H7 (cell line): ENCODE results near the gene ELMOD1. TPM values are rescaled to one million over a fixed set of nuclear protein-coding genes. Genes with fewer than 3 reads are reported as not detected.

Experiments used
- DNase-seq: peaks from one replicate; pipeline ENCODE4 v3.0.0; 2012
- H3K27me3 ChIP-seq: 2 replicates; pipeline ENCODE4 v1.6.0; 2011; ENCODE audit warnings: mild to moderate bottlenecking, low read length; ENCODE audit not compliant: control insufficient read depth, insufficient read depth
- H3K36me3 ChIP-seq: replicated peaks from 2 replicates; pipeline ENCODE4 v1.5.1; 2011; ENCODE audit warnings: low read length; ENCODE audit not compliant: control insufficient read depth, insufficient read depth
- H3K4me3 ChIP-seq: 2 replicates; pipeline ENCODE4 v1.5.1; 2011; ENCODE audit warnings: low read depth, mild to moderate bottlenecking, control low read depth, low read length, moderate library complexity; ENCODE audit not compliant: insufficient read depth
- total RNA-seq: library from RNA; depleted of rRNA; stranded (reverse); fragments of >200 nt; shearing (Covaris generic); gene quantifications from 2 replicates; pipeline ENCODE4 v1.2.3, GENCODE V29; 2014

ELMOD1 gene
- total RNA-seq, 1 experiment from 2014 or later: 0.07 TPM

DNA sequence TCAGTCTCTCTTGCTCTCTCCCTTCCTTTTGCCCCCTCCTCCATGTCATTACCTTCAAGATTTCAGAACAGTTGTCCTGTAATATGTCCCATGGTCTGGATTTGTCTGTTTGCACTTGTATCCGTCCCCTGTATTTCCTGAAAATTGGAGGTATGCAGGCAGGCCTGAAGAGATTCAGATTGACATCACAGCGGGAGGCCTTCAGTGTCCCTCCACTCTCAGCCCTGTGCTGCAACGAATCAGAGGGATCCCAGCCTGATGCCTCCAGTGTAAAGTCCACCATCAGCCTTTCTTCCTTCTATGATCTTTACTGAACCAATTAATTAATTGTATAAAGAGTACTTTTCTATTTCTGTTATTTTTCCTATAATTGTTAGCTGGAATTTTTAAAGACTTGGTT is 57.3 kb downstream of the ELMOD1 start:
- no peaks in the 10 kb centered on the region for H3K36me3 ChIP-seq

DNA sequence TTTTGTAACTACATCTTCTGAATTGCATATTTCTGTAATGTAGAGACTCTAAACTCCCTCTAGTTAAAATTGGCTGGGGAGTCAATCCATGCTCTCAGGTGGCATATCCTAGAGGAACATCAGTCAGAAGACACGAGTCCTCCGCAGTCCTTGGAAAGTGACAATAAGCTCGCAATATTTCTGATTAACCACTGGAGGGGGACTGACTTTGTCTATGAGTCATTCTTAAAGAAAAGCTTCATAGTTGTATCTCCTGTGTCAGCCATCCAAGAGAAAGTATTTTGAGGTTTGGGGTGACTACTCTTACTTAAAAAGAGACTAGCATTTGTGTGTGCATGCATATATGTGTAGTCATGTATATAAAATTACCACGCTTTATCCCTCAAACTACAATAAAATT is 60.7 kb downstream of the ELMOD1 start:
- H3K4me3 ChIP-seq: no peak overlapping the region
- H3K36me3 ChIP-seq: no peaks in the 10 kb centered on the region
- DNase-seq: peak; percentile 35
- H3K27me3 ChIP-seq: no peaks in the 10 kb centered on the region

More for the DNA sequence above, 57.3 kb downstream of the ELMOD1 start:
- peak; percentile 58 for DNase-seq
- no peaks in the 10 kb centered on the region for H3K27me3 ChIP-seq
- no peak overlapping the region for H3K4me3 ChIP-seq

DNA sequence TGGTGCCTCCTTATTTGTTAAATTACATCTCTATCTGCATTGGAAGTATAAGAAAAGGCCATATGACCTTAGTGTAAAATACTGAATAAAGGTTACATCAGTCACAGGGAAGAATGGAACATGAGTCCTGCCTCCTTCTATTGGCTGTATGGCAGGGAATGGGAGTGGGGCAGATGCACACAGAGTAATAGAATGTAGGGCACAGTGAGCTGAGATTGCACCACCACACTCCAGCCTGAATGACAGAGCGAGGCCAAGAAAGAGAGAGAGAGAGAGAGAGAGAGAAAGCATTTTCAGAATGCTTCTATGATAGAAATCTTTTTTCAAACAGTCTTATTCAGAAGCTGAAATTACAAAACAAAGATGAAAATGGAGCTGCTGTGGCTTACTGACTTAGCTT is 62.1 kb downstream of the ELMOD1 start:
- Histone ChIP-seq H3K36me3 (no peaks in the 10 kb centered on the region), H3K27me3 (no peaks in the 10 kb centered on the region), H3K4me3 (no peak overlapping the region)
- DNase-seq: no peak

DNA sequence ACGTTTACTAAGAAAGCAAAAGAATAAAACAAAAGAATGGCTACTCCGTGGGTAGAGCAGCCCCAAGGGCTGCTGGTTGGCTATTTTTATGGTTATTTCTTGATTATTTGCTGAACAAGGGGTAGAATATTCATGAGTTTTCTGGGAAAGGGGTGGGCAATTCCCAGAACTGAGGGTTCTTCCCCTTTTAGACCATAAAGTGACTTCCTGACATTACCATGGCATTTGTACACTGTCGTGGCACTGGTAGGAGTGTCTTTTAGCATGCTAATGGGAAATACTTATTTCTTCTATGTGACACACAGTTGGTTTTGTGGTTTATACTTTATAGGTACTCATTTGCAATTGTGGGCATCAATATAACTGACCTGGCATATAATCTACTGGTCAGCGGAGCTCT is 64.7 kb downstream of the ELMOD1 start:
- H3K4me3 ChIP-seq: no peak overlapping the region
- H3K27me3 ChIP-seq: no peaks in the 10 kb centered on the region
- no peak for DNase-seq
- no peaks in the 10 kb centered on the region for H3K36me3 ChIP-seq

DNA sequence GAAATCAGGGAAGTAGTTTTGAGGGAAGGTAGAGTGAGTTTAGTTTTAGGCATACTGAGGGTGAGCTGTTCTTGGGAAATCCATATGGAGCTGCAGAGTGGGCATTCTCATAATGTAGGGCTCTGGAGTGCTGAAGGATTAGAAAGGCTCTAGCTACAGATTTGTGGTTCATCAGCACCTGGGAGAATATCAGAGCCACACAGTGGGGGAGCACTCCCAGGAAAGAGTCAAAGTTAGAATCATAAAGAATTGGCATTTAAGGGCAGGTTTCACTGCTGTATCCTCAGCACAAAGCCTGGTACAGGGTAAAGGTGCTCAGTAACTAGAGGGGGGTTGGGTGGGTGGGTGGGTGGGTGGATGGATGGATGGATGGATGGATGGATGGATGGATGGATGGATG is 68.4 kb downstream of the ELMOD1 start:
- DNase-seq: no peak
- H3K27me3 ChIP-seq: no peaks in the 10 kb centered on the region
- H3K4me3 ChIP-seq: no peak overlapping the region
- no peaks in the 10 kb centered on the region for H3K36me3 ChIP-seq

DNA sequence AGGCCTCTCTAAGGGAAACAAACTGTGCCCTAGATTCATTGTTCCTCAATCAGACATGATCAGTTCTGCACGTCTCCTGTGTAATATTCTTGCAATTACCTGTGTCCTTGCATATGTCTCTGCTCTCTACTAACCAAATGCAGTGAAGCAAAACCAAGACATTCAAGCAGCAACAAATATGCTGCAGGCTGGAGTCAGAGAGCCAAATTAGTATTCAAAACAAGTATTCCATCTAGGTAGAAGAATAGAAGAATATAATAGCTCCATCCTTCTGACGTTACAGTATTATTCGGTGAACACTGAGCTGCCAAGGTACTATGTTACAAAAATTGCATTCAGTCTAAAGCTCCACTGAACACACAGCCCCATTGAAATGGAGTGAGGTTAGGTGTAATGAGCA is 69.1 kb downstream of the ELMOD1 start:
- DNase-seq: no peak
- Histone ChIP-seq H3K27me3 (no peaks in the 10 kb centered on the region), H3K4me3 (no peak overlapping the region), H3K36me3 (no peaks in the 10 kb centered on the region)

DNA sequence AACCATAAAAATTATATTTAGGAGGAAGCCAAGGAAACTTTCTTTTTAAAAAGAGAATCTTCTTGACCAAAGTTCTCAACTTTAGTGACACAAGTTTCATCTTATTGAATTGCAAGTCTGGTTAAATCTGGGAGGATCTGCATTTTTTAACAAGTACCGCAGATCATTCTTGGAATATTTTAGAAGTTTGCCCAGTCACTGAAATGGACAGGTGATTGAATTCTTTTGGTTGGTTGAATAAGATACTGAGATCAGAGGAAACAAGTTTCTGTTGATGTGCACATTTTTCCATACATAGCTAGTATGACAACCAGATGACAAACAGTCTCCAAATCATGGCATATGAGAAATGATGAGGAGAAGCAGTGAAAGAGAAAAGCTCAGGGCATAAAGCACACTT is 70.7 kb downstream of the ELMOD1 start:
- Histone ChIP-seq H3K27me3 (no peaks in the 10 kb centered on the region), H3K36me3 (no peaks in the 10 kb centered on the region), H3K4me3 (no peak overlapping the region)
- no peak for DNase-seq

DNA sequence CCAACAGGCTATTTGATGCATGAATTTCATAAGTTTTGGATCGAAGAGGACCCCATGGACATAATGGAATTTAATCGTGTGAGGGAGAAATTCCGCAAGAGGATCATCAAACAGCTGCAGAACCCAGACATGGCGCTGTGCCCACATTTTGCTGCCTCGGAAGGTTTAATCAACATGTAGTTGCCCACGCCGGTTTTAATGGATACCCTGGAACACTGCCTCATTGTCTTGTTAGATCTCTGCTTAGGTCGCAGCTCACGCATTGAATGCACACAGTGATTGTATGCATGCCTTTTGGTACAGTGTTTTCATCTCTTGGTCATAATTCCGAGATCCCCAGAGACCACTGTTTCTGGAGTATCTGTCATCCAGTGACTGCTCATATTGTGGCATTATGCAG is 74.1 kb downstream of the ELMOD1 start:
- no peak for DNase-seq
- Histone ChIP-seq H3K36me3 (no peaks in the 10 kb centered on the region), H3K4me3 (no peak overlapping the region), H3K27me3 (no peaks in the 10 kb centered on the region)

DNA sequence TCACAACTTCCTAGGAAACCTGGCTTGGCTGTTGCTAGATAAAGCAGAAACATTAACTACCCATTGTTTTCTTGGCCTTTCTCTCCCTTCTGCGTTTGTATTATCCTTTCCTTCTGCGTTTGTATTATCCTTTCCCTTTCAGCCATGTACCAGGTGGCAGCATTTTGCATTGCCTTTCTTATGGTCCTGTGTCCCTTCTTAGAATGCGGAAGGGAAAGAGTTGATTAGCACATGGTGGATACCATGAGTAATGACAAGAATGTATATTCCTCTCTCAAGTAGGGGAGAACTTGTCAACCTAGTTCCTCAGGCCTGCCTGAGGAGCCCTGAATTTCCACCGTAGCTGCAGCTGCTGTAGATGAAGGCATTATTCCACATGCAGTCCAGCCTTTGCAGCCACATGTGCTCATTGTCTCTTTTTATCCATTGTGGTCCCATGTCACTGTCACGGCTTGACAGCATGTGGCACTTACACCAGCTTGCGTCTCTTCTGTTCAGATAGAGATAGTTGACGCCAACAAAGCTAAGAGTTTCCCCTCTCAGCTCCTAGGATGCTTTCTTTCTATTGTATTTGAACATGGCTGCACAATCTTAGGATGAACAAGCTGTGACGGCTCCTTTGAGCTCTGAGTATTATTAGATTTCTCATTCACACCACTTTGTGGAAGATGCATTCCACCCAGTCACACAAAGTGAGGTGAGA is 76.1 kb downstream of the ELMOD1 start:
- DNase-seq: no peak
- no peaks in the 10 kb centered on the region for H3K27me3 ChIP-seq
- H3K4me3 ChIP-seq: no peak overlapping the region
- H3K36me3 ChIP-seq: no peaks in the 10 kb centered on the region

DNA sequence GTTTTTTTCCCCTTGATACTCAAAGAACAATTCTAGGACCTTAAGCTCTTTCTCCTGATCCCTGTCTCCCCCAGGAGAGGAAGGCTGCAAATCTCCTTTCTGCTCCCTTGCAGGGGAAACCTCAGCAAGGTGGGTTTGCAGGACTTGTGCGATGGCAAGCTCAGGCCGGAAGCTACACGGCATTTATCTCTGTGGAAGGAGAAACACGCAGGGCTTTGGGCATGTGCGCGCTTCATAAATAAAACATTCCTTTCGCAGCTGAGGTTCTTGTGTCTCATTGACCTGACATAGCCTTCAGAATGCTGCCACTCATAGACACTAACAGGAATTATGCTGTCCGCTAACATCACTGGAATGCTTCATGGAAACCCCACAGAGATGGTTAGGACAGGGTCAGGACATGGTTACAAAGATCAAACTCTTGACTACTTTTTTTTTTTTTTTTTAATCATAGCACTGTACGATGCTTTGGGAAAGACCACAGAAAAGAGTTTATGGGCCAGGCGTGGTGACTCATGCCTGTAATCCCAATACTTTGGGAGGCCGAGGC is 78.3 kb downstream of the ELMOD1 start:
- no peak for DNase-seq
- no peaks in the 10 kb centered on the region for H3K27me3 ChIP-seq
- H3K36me3 ChIP-seq: no peaks in the 10 kb centered on the region
- no peak overlapping the region for H3K4me3 ChIP-seq

DNA sequence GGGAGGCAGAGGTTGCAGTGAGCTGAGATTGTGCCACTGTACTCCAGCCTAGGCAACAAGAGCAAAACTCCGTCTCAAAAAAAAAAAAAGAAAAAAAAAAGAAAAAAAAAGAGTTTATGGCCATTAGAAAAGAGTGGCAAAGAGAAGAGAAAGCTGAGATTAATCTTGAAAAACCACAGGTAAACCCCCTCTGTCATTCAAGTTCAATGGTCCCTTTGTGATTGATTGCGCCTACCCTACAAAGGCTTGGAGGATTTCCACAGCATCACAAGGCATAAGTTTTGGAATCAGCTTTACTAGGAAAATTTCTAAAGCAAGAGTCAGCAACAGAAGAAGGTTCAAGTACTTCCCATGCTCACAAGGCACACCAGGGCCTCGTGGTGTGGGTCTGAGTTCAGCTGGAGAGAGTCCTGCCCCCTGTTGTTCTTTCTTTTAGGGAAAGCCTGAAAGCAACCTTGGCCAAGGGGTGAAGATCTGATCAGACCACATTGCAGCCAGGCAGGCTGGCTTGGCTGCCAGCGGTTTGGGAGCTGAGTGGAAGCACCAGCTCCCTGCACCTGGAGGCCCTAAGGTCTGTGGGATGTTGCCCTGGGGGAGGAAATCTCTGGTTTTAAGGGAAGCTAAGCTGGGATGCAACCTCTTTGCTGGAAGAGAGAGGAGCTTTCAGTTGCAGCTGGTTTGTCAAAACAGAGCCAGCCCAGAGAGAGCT is 79.1 kb downstream of the ELMOD1 start:
- no peaks in the 10 kb centered on the region for H3K27me3 ChIP-seq
- no peaks in the 10 kb centered on the region for H3K36me3 ChIP-seq
- DNase-seq: no peak
- no peak overlapping the region for H3K4me3 ChIP-seq

DNA sequence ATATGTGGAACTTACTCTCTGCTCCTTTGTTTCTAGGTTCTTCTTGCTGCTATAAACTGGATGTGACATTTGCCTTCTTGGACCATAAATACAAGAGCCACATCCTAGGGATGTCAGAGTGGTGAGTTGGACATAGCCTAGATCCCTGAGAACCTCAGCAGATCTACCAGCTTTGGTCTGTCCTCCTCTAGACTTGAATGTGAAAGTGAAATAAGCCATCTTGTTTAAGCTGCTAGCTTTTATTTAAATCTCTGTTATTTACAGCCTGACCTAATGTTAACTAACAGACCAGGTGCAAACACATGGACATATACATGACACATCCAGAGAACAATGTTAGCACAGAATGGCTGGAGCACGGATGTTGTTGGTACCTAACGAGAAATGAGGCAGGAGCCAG is 85.0 kb downstream of the ELMOD1 start:
- H3K36me3 ChIP-seq: no peaks in the 10 kb centered on the region
- H3K4me3 ChIP-seq: no peak overlapping the region
- DNase-seq: no peak
- no peaks in the 10 kb centered on the region for H3K27me3 ChIP-seq

DNA sequence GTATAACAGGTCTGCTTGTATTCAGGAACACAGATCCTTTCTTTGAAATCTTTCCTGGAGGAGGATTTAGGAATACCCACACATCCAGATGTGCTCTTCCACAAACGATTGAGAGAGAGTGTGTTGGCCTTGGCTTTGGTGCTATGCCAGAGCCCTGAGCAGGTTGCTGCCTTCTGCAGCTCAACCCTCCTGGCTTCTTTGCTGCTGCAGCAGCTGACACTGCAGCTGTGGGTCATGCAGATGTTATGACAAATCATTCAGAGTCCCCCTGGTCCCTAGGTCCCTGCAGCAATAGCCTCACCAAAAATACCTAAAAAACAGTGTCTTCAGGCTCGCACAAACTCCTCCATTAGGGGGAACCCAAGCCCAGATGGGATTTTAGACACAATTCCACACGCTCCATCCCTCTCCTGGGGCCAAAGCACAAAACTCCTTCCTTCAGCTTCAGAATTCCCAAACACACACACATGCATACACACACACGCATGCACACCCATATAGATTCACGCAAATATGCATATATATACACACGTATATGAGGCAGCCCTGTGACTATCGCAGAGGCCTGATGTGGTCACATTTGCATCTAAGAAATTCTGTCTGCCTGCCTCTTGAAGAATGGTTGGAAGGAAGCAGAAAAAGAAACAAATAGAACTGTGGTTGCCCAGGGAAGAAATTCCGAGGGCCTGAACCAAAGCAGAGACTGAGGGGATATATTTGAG is 85.5 kb downstream of the ELMOD1 start:
- Histone ChIP-seq H3K27me3 (no peaks in the 10 kb centered on the region), H3K36me3 (no peaks in the 10 kb centered on the region), H3K4me3 (no peak overlapping the region)
- no peak for DNase-seq

DNA sequence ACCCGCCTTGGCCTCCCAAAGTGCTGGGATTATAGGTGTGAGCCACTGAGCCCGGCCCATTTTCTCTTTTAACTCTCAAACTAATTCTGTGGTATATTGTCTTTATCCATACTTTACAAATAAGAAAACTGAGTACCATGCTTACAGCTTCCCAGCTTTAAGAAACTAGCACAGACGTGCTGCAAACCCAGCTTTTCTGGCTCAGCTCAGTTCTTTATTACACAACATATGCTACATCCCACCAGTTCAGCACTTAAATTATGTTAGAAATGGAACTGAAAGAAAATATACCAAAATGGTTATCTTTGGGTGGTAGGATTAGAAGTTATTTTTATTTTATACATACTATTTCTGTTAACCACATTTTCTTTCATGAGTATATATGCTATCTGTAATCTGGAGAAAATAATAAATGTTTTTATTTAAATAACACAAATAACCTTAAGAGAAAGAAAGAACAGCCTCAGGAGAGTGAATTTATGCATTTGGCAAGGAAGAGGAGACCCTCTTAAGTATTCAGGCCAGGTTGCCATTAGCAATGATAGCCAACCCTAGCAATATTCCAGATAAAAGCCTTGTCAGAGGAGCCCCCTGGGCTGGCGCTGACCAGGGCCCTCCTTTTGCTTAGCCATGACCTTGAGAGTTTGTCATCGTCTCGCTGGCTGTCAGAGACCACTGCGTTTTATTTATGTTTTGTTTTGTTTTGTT is 87.1 kb downstream of the ELMOD1 start:
- Histone ChIP-seq H3K27me3 (no peaks in the 10 kb centered on the region), H3K4me3 (no peak overlapping the region), H3K36me3 (no peaks in the 10 kb centered on the region)
- DNase-seq: no peak
